GM10847 (cell line): ENCODE data around the gene TRPM6.

Experiments used
- POLR2A ChIP-seq: IDR thresholded peaks from 2 replicates; pipeline ENCODE4 v1.6.1; 2011; ENCODE audit not compliant: insufficient read length; ENCODE audit errors: extremely low read depth

TRPM6 gene

GRCh38 chr9:74867483-74867882 is 20.2 kb downstream of the TRPM6 start:
- no peak for TF ChIP-seq POLR2A

GRCh38 chr9:74865177-74865576 is 22.5 kb downstream of the TRPM6 start:
- TF ChIP-seq POLR2A = no peak

- no peak for TF ChIP-seq POLR2A
Measured at GRCh38 chr9:74861773-74862474, 25.8 kb downstream of the TRPM6 start.

- no peak for TF ChIP-seq POLR2A
Measured at GRCh38 chr9:74861071-74861470, 26.6 kb downstream of the TRPM6 start.

DNA sequence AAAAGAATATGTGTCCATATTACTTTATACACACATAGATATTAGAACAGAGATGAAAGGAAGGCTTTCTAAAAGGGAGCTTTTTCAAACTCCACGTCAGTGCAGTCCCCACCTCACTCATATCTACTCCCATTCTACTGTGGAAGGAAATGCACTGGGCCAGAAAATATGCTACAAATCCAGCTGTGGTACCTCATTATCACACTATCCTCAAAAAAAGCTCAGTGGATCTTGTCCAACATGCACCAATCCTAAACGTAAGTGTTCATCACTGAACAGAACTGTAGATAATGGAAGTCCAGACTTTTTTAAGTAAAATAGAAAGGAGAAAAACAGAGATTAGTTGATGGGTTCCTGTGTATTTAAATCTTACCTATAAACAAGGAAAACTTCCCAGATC is 27.9 kb downstream of the TRPM6 start:
- TF ChIP-seq POLR2A = no peak

GRCh38 chr9:74858751-74859414 is 28.8 kb downstream of the TRPM6 start:
- TF ChIP-seq POLR2A = no peak

DNA sequence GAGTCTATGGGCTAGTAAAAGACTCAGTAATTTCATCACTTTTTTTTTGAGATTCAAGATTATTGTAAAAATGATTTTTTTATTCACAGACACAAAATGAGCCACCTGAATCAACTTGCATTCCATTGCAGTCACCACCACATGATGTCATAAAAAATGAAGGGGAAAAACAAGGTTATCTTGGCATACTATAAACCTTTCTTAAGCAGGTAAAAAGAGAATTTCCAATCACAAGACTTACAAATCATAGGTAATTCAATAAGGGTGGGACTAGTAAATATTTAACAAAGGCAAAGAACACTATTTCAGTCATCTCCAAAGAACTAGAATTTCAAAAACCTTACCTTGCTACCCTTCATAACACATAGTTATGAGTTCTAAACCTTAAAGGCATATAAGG is 30.7 kb downstream of the TRPM6 start:
- TF ChIP-seq POLR2A = no peak

- no peak for TF ChIP-seq POLR2A
Measured at GRCh38 chr9:74855072-74855471, 32.6 kb downstream of the TRPM6 start.

DNA sequence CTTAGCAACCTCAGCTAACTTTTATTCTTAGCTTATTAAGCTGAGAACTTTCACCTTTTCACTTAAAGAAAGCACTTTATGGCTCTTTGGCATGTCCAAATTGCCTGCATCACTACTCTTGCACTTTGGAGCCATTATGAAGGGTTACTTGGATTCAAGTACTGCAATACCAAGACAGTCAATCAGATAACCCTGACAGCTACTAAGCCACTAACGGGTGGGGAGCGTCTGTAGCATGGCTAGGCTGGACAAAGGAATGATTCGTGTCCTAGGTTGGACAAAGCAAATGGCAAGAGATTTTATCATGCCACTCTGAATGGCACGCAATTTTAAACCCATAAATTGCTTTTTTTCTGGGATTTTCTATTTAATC is 39.6 kb downstream of the TRPM6 start:
- TF ChIP-seq POLR2A = no peak

GRCh38 chr9:74847478-74848152 is 40.1 kb downstream of the TRPM6 start:
- TF ChIP-seq POLR2A = no peak

- TF ChIP-seq POLR2A = no peak
Measured at GRCh38 chr9:74846766-74847165, 41.0 kb downstream of the TRPM6 start.

DNA sequence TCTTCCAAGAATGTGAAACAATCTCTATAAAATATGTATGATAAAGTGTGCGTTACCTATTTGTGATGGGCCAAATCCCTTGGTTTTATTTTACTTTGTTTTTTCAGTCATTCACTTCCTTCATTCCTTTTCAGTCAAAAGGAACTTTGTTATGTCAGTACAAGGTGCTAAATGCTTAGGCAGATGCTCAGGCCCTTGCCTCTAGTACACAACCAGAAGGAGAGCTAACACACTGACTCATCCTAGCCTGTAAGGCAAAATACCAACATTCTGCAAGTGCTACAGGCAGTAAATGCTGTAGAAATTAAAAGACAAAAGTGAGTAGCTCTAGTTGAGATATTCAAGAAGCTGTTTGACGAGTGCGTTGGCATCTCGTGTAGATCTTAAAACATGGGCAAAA is 49.4 kb downstream of the TRPM6 start:
- no peak for TF ChIP-seq POLR2A

DNA sequence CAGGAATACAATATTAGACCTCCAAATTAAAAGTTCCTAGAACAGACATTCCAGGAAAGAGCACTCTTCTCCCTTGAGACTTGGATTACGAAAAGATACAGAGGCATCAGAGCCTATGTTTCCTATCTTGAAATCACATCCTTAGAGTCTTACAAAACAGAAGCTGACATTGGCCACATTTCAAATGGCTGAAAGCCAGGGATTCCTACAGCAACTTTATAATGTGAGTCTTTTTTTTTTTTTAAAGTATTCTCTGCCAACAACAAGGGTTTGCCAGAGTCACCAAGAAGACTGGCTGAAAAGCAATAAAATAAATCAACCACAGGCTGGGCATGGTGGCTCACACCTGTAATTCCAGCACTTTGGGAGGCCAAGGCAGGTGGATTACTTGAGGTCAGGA is 63.1 kb downstream of the TRPM6 start:
- TF ChIP-seq POLR2A = no peak

GRCh38 chr9:74821636-74822035 is 66.1 kb downstream of the TRPM6 start:
- no peak for TF ChIP-seq POLR2A

GRCh38 chr9:74817816-74818215 is 69.9 kb downstream of the TRPM6 start:
- TF ChIP-seq POLR2A = no peak

DNA sequence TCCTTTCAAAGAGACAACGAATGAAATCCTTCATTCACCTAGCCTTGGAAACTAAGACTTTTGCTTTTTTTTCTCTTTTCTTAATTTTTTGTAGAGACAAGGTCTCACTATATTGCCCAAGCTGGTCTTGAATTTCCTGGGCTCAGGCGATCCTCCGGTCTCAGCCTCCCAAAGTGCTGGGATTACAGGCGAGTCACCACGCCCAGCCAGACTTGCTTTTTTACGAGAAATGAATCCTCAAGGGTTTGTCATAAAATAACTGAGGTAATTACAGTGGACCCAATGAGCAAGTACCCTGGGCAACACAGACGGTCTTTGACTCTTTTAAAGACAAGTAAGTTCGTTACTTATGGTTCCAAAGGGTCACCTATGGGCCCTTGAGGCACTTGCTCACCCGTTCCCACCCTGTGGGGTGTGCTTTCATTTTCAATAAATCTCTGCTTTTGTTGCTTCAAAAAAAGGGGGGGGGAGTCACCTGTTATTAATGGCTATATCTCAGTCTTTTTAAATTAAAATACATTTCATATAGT is 70.4 kb downstream of the TRPM6 start:
- TF ChIP-seq POLR2A = no peak

GRCh38 chr9:74810200-74810599 is 77.5 kb downstream of the TRPM6 start:
- no peak for TF ChIP-seq POLR2A

DNA sequence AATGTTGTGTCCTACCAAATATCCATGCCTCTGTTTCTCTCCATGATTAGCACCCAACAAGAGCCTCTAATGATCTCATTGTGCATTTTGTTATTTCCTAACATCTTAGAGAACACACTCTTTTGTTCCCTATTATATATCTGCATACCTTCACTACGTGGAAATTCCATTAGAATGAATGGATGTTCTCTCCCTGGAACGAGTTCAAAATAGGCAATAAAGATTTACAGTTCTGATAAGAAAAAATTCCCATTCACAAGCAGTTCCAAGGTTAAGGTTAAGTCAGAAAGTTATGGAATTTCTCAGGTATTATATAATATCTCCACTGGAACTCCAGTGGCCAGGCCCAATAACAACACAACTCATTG is 83.7 kb downstream of the TRPM6 start:
- TF ChIP-seq POLR2A = no peak
